Gastroesophageal sphincter (tissue), 4 donors: ENCODE data around the gene TMEM38A. TPM values are rescaled to one million over a fixed set of nuclear protein-coding genes. Genes with fewer than 3 reads are reported as not detected.
A peak's percentile ranks its signal among the peaks of the same experiment; 100 is the strongest.
"Not testable (repeated sequence)": the region's sequence is repeated elsewhere in the genome, so short reads cannot be mapped to it uniquely, and the experiment has no call there.

Source experiments
- ATAC-seq: fragments of 150-250 bp; one replicate; pipeline ENCODE4 v1.9.1; 2016; ENCODE audit warnings: mild to moderate bottlenecking, moderate library complexity
- H3K27ac ChIP-seq, 4 donors: fragments of 200-600 bp; sonication (generic) in 3 of 4; 1 replicate in 3 of 4; 2 replicates in 1 of 4; pipeline ENCODE4 v1.5.1; 2016 to 2019
- H3K27me3 ChIP-seq: fragments of 200-600 bp; sonication (generic); one replicate; pipeline ENCODE4 v1.5.1; 2019
- H3K36me3 ChIP-seq, 2 donors: fragments of 200-600 bp; sonication (generic); one replicate each; pipeline ENCODE4 v1.5.1; 2019; ENCODE audit warnings: control low read depth in 1 of 2
- H3K4me1 ChIP-seq, 3 donors: fragments of 200-600 bp; sonication (generic); 1 replicate in 2 of 3; 2 replicates in 1 of 3; pipeline ENCODE4 v1.5.1; 2016 to 2019; ENCODE audit warnings: control low read depth in 2 of 3
- H3K4me3 ChIP-seq, 2 donors: fragments of 200-600 bp; sonication (generic); one replicate each; pipeline ENCODE4 v1.5.1; 2019; ENCODE audit warnings: mild to moderate bottlenecking in 1 of 2, moderate library complexity in 1 of 2
- H3K9me3 ChIP-seq, 3 donors: fragments of 200-600 bp; sonication (generic); one replicate each; pipeline ENCODE4 v1.5.1; 2017 to 2019; ENCODE audit warnings: control low read depth in 2 of 3
- EP300 ChIP-seq: sonication (generic); formaldehyde crosslinking; IDR thresholded peaks from one replicate; pipeline ENCODE4 v1.6.1; 2017; ENCODE audit warnings: antibody characterized with exemption, mild to moderate bottlenecking
- POLR2A ChIP-seq, 2 donors: fragments of 450-650 bp; IDR thresholded peaks; one replicate each; pipeline ENCODE4 v1.6.1; 2017; ENCODE audit warnings: antibody characterized with exemption in 2 of 2, mild to moderate bottlenecking in 2 of 2, moderate library complexity in 1 of 2
- POLR2AphosphoS5 ChIP-seq: sonication (generic); formaldehyde crosslinking; IDR thresholded peaks from one replicate; pipeline ENCODE4 v1.6.1; 2017; ENCODE audit warnings: antibody characterized with exemption
- WGBS, 2 donors: methylation state at CpG; one replicate each; pipeline ENCODE4 v1.1.5; 2018; ENCODE audit warnings: low coverage in 1 of 2; 5-methylcytosine and 5-hydroxymethylcytosine counted together
- total RNA-seq, 4 donors: library from RNA; depleted of rRNA; stranded (reverse); fragments of >200 nt; gene quantifications; one replicate each; pipeline ENCODE4 v1.1.0, GENCODE V29; 2016
- TF ChIP-seq, protein P1 (sequence below), 4 experiments: fragments of 200-600 bp in 2 of 4; fragments of 450-650 bp in 2 of 4; sonication (generic) in 1 of 4; IDR thresholded peaks; one replicate each; pipeline ENCODE4 v1.5.1; 2017 to 2019; ENCODE audit warnings: antibody characterized with exemption in 4 of 4, mild to moderate bottlenecking in 2 of 4, moderate library complexity in 2 of 4

The TMEM38A gene
- total RNA-seq, 4 donors from 2014 or later, result 7.1 to 18.8 (median 8.8) TPM

GRCh38 chr19:16661480-16662034 lies 618 bp downstream of the TMEM38A start:
- Histone ChIP-seq H3K36me3 (peaks cover 0 to 33% of the 10 kb centered on the region in 2 donors), H3K27ac (peak overlapping the region; percentile 32 to 98 (median 88)), H3K27me3 (no peaks in the 10 kb centered on the region), H3K4me3 (peak overlapping the region; percentile 71 to 72), H3K9me3 (no peaks in the 10 kb centered on the region), H3K4me1 (peaks cover 0 to 54% (median 19%) of the 10 kb centered on the region in 3 donors)
- TF ChIP-seq POLR2A (IDR thresholded peaks at IDR 0.05), result no peak
- peak; percentile 13 for TF ChIP-seq POLR2AphosphoS5
- whole genome bisulfite sequencing, 2 donors, result 14% methylated on average over 1 of the region's 31 CpGs; no CpG with 5 or more reads in 1 of the 2 donors
- no peak for ATAC-seq

DNA sequence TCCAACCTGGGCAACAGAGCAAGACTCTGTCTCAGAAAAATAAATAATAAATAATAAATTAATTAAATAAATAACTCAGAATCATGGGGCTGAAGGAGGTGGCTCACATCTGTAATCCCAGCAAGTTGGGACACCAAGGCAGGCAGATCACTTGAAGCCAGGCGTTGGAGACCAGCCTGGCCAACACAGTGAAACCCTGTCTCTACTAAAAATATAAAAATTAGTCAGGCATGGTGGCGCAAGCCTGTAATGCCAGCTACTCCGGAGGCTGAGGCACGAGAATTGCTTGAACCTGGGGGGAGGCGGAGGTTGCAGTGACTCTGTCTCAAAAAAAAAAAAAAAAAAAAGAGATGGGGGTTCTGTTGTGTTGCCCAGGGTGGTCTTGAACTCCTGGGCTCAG lies 7.2 kb downstream of the TMEM38A start:
- peaks cover 0 to 11% of the 10 kb centered on the region in 2 donors for H3K36me3 ChIP-seq
- peaks cover 0 to 11% (median 0%) of the 10 kb centered on the region in 3 donors for H3K4me1 ChIP-seq
- H3K27ac ChIP-seq, result no peak overlapping the region
- H3K4me3 ChIP-seq, result no peak overlapping the region
- WGBS, 2 donors, result 96 to 100% methylated on average over 2 to 4 of the region's 5 CpGs
- no peaks in the 10 kb centered on the region for H3K9me3 ChIP-seq
- H3K27me3 ChIP-seq, result no peaks in the 10 kb centered on the region
- TF ChIP-seq POLR2A (IDR thresholded peaks at IDR 0.05) (no peak), POLR2AphosphoS5 (no peak), EP300 (no peak)
- TF ChIP-seq, protein P1, sequence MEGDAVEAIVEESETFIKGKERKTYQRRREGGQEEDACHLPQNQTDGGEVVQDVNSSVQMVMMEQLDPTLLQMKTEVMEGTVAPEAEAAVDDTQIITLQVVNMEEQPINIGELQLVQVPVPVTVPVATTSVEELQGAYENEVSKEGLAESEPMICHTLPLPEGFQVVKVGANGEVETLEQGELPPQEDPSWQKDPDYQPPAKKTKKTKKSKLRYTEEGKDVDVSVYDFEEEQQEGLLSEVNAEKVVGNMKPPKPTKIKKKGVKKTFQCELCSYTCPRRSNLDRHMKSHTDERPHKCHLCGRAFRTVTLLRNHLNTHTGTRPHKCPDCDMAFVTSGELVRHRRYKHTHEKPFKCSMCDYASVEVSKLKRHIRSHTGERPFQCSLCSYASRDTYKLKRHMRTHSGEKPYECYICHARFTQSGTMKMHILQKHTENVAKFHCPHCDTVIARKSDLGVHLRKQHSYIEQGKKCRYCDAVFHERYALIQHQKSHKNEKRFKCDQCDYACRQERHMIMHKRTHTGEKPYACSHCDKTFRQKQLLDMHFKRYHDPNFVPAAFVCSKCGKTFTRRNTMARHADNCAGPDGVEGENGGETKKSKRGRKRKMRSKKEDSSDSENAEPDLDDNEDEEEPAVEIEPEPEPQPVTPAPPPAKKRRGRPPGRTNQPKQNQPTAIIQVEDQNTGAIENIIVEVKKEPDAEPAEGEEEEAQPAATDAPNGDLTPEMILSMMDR (IDR thresholded peaks at IDR 0.05), result no peak
- no peak for ATAC-seq

DNA sequence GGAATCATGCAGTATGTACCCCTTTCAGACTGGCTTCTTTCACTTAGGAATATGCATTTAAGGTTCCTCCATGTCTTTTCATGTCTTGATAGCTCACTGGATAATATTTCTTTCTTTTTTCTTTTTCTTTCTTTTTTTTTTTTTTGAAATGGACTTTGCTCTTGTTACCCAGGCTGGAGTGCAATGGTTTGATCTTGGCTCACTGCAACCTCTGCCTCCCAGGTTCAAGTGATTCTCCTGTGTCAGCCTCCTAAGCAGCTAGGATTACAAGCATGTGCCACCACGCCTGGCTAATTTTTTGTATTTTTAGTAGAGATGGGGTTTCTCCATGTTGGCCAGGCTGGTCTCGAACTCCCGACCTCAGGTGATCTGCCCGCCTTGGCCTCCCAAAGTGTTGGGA lies 7.8 kb downstream of the TMEM38A start:
- not testable (repeated sequence) for H3K9me3 ChIP-seq, H3K4me3 ChIP-seq, H3K27me3 ChIP-seq, H3K27ac ChIP-seq, ATAC-seq
- Histone ChIP-seq H3K36me3 (peaks cover 0 to 16% of the 10 kb centered on the region in 2 donors), H3K4me1 (peaks cover 0 to 11% (median 0%) of the 10 kb centered on the region in 3 donors)
- 100% methylated on average over 1 of the region's 4 CpGs; no CpG with 5 or more reads in 1 of the 2 donors for WGBS, 2 donors

- no peak overlapping the region for H3K4me3 ChIP-seq
- H3K4me1 ChIP-seq, result peaks cover 0 to 11% (median 0%) of the 10 kb centered on the region in 3 donors
- no peaks in the 10 kb centered on the region for H3K27me3 ChIP-seq
- no peak for ATAC-seq
- no peaks in the 10 kb centered on the region for H3K9me3 ChIP-seq
- 99 to 100% methylated on average over 2 to 6 of the region's 13 CpGs for WGBS, 2 donors
- H3K27ac ChIP-seq, result no peak overlapping the region
- peaks cover 0 to 17% of the 10 kb centered on the region in 2 donors for H3K36me3 ChIP-seq
- no peak for TF ChIP-seq EP300
- TF ChIP-seq POLR2AphosphoS5, result no peak
- TF ChIP-seq, protein P1 (IDR thresholded peaks at IDR 0.05), result no peak
- no peak for TF ChIP-seq POLR2A (IDR thresholded peaks at IDR 0.05)
Observed at GRCh38 chr19:16670291-16670690, 9.4 kb downstream of the TMEM38A start.

DNA sequence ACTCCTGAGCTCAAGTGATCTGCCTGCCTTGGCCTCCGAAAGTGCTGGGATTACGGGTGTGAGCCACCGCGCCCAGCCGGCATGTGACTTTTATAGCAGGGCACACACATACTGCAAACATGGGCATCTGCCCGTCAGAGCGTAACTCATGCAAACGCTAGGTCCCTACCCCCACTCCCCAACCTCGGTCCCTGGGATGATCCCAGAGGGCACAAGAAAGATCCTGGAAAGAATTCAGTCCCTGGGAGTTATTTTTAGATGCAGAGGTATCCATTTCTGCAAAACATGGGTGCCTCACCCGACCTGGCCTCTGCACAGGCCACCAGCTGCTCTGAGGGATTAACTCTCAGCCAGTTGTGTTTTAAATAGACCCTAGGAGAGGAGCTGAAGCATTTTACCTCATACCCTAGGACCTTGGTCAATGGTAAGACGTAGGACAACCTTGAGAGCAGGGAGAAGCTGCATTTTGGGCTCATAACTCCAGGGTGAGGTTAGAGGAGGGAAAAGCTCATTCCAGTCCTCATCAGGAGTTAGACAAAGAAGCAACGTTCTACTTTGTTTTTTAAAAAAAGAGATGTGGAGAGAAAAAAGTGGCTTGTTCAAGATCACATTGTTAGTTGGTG lies 10.8 kb downstream of the TMEM38A start:
- H3K4me1 ChIP-seq, result peaks cover 0 to 11% (median 0%) of the 10 kb centered on the region in 3 donors
- no peak overlapping the region for H3K4me3 ChIP-seq
- H3K27me3 ChIP-seq, result no peaks in the 10 kb centered on the region
- no peak for ATAC-seq
- no peak for TF ChIP-seq POLR2A (IDR thresholded peaks at IDR 0.05)
- TF ChIP-seq, protein P1 (IDR thresholded peaks at IDR 0.05), result no peak
- no peak for TF ChIP-seq POLR2AphosphoS5
- no peak for TF ChIP-seq EP300
- peaks cover 0 to 8% of the 10 kb centered on the region in 2 donors for H3K36me3 ChIP-seq
- H3K27ac ChIP-seq, result peak overlapping the region in 1 of 4 donors; percentile 24
- WGBS, 2 donors, result 38 to 73% methylated on average over 1 to 6 of the region's 12 CpGs
- no peaks in the 10 kb centered on the region for H3K9me3 ChIP-seq

- TF ChIP-seq, protein P1 (IDR thresholded peaks at IDR 0.05), result no peak
- TF ChIP-seq EP300 (no peak), POLR2AphosphoS5 (no peak), POLR2A (IDR thresholded peaks at IDR 0.05) (no peak)
- Histone ChIP-seq H3K4me3 (no peak overlapping the region), H3K27me3 (no peaks in the 10 kb centered on the region), H3K36me3 (peaks cover 0 to 8% of the 10 kb centered on the region in 2 donors), H3K9me3 (no peaks in the 10 kb centered on the region), H3K27ac (no peak overlapping the region), H3K4me1 (peaks cover 0 to 11% (median 0%) of the 10 kb centered on the region in 3 donors)
- ATAC-seq, result no peak
- WGBS, 2 donors, result 71 to 90% methylated on average over 2 to 3 of the region's 3 CpGs
Observed at GRCh38 chr19:16673231-16673630, 12.3 kb downstream of the TMEM38A start.

DNA sequence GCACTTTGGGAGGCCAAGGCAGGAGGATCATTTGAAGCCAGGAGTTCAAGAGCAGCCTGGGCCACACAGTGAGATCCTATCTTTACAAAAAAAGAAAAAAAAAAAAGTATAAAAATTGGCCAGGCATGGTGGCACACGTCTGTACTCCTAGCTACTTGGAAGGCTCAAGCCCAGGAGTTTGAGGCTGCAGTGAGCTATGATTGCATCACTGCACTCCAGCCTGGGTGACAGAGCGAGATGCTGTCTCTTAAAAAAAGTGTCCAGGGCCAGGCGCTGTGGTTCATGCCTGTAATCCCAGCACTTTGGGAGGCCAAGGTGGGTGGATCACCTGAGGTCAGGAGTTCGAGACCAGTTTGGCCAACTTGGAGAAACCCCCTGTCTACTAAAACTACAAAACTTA lies 12.9 kb downstream of the TMEM38A start:
- not testable (repeated sequence) for H3K27me3 ChIP-seq, ATAC-seq, H3K36me3 ChIP-seq, H3K27ac ChIP-seq, H3K9me3 ChIP-seq, H3K4me3 ChIP-seq
- peaks cover 0 to 11% (median 0%) of the 10 kb centered on the region in 3 donors for H3K4me1 ChIP-seq
- WGBS, 2 donors, result 58 to 79% methylated on average over 2 to 4 of the region's 4 CpGs
